Panc1 (cell line): Measurements from ENCODE around the gene MRM3. TPM values are rescaled to one million over a fixed set of nuclear protein-coding genes. Genes with fewer than 3 reads are reported as not detected.

Experiments
- ATAC-seq: fragments of 200-7000 bp; cut with Tn5 transposase; 2 replicates; pipeline ENCODE4 v1.9.1; 2020; ENCODE audit warnings: mild to moderate bottlenecking, moderate library complexity
- BruUV-seq: library from RNA; stranded (reverse); fragments of 400-500 nt; replicated peaks from 2 replicates; lab custom pipeline; 2021; lab: Mats Ljungman, UMichigan
- CTCF ChIA-PET: fragments of 300-600 bp; sonication (Branson Sonifier 250); formaldehyde crosslinking; loops from one replicate; lab custom pipeline; 2022; ENCODE audit warnings: antibody characterized with exemption; lab: Charles Lee
- POLR2A ChIA-PET: fragments of 300-600 bp; sonication (Branson Sonifier 250); formaldehyde crosslinking; loops from one replicate; lab custom pipeline; 2022; ENCODE audit warnings: antibody characterized with exemption; lab: Charles Lee
- DNase-seq: peaks from one replicate; pipeline ENCODE4 v3.0.0-alpha.2; 2010; ENCODE audit warnings: low read depth, low spot score
- H3K27ac ChIP-seq: 2 replicates; pipeline ENCODE4 v1.5.1; 2011; ENCODE audit warnings: mild to moderate bottlenecking, low read length, inconsistent platforms
- H3K27me3 ChIP-seq: fragments of 200-500 bp; sonication (Bioruptor generic); 2 replicates; pipeline ENCODE4 v1.6.0; 2014; ENCODE audit warnings: low read length, inconsistent platforms; ENCODE audit not compliant: control insufficient read depth, insufficient read depth
- H3K36me3 ChIP-seq: fragments of 200-500 bp; sonication (Bioruptor generic); 2 replicates; pipeline ENCODE4 v1.5.1; 2014; ENCODE audit warnings: inconsistent platforms, mild to moderate bottlenecking, low read length, moderate library complexity; ENCODE audit not compliant: control insufficient read depth, insufficient read depth
- H3K4me1 ChIP-seq: 2 replicates; pipeline ENCODE4 v1.5.1; 2011; ENCODE audit warnings: inconsistent platforms, mild to moderate bottlenecking, low read length, moderate library complexity; ENCODE audit not compliant: control insufficient read depth, insufficient read depth
- H3K4me3 ChIP-seq, 2 experiments: 2 replicates each; pipeline ENCODE4 v1.5.1; 2011 to 2012; ENCODE audit warnings: low read depth in 2 of 2, low read length in 2 of 2, mild to moderate bottlenecking in 2 of 2, inconsistent platforms in 1 of 2, moderate library complexity in 1 of 2
- H3K9me3 ChIP-seq: fragments of 200-500 bp; sonication (Bioruptor generic); 2 replicates; pipeline ENCODE4 v1.5.1; 2014; ENCODE audit warnings: low read depth, mild to moderate bottlenecking, inconsistent platforms, low read length, moderate library complexity; ENCODE audit not compliant: control insufficient read depth, insufficient read depth
- CTCF ChIP-seq: fragments of 450-650 bp; IDR thresholded peaks from 2 replicates; pipeline ENCODE4 v1.5.1; 2017; ENCODE audit warnings: mild to moderate bottlenecking
- POLR2AphosphoS5 ChIP-seq: IDR thresholded peaks from 2 replicates; pipeline ENCODE4 v1.6.1; 2012; ENCODE audit warnings: mild to moderate bottlenecking, low read depth, low read length, moderate library complexity
- SIN3A ChIP-seq: IDR thresholded peaks from 2 replicates; pipeline ENCODE4 v1.6.1; 2012; ENCODE audit warnings: low read depth, mild to moderate bottlenecking, low read length, moderate library complexity, borderline replicate concordance; ENCODE audit not compliant: insufficient read depth
- TCF7L2 ChIP-seq: IDR thresholded peaks from 2 replicates; pipeline ENCODE4 v1.6.1; 2011; ENCODE audit warnings: mild to moderate bottlenecking, low read depth, low read length, inconsistent platforms
- in situ Hi-C: cut with HindIII; loops from 2 replicates; pipeline ENCODE4 v1.10.0; 2016; ENCODE audit warnings: low sequenced_read_pairs, low pct_unique_long_range_greater_than_20kb
- intact Hi-C: fragments of 100-400 bp; cut with micrococcal nuclease; formaldehyde crosslinking; loops from one replicate; pipeline ENCODE4 v1.10.0; 2022; ENCODE audit not compliant: unreplicated experiment
- total RNA-seq: library from RNA; stranded (reverse); gene quantifications from one replicate; pipeline ENCODE4 v1.2.1, GENCODE V29; 2021; ENCODE audit not compliant: unreplicated experiment
- TF ChIP-seq, protein P1 (sequence below), 2 experiments: IDR thresholded peaks; 2 replicates each; pipeline ENCODE4 v1.6.1; 2011 to 2012; ENCODE audit warnings: low read depth in 2 of 2, control low read depth in 1 of 2, low read length in 1 of 2, mild to moderate bottlenecking in 1 of 2, moderate library complexity in 1 of 2; ENCODE audit not compliant: insufficient read depth in 1 of 2

MRM3 gene
- total RNA-seq, 1 experiment from 2014 or later: 13.4 TPM

- in situ Hi-C loops (no loop called here), intact Hi-C loops (no loop called here)
- H3K27ac ChIP-seq: no peak overlapping the region
- peaks cover 4% of the 10 kb centered on the region for H3K4me1 ChIP-seq
- DNase-seq: no peak
- no peak overlapping the region for H3K4me3 ChIP-seq
- H3K27me3 ChIP-seq: no peaks in the 10 kb centered on the region
- no peaks in the 10 kb centered on the region for H3K9me3 ChIP-seq
- ChIA-PET CTCF (interaction anchor here (0.6 kb wide), 1 partner anchor 179 kb away, joined by 5 read pairs; no protein-coding TSS in a partner anchor), POLR2A (no interaction called here)
- no peaks in the 10 kb centered on the region for H3K36me3 ChIP-seq
- no TSS peak for BruUV-seq
- TF ChIP-seq, protein P1, sequence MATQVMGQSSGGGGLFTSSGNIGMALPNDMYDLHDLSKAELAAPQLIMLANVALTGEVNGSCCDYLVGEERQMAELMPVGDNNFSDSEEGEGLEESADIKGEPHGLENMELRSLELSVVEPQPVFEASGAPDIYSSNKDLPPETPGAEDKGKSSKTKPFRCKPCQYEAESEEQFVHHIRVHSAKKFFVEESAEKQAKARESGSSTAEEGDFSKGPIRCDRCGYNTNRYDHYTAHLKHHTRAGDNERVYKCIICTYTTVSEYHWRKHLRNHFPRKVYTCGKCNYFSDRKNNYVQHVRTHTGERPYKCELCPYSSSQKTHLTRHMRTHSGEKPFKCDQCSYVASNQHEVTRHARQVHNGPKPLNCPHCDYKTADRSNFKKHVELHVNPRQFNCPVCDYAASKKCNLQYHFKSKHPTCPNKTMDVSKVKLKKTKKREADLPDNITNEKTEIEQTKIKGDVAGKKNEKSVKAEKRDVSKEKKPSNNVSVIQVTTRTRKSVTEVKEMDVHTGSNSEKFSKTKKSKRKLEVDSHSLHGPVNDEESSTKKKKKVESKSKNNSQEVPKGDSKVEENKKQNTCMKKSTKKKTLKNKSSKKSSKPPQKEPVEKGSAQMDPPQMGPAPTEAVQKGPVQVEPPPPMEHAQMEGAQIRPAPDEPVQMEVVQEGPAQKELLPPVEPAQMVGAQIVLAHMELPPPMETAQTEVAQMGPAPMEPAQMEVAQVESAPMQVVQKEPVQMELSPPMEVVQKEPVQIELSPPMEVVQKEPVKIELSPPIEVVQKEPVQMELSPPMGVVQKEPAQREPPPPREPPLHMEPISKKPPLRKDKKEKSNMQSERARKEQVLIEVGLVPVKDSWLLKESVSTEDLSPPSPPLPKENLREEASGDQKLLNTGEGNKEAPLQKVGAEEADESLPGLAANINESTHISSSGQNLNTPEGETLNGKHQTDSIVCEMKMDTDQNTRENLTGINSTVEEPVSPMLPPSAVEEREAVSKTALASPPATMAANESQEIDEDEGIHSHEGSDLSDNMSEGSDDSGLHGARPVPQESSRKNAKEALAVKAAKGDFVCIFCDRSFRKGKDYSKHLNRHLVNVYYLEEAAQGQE (IDR thresholded peaks at IDR 0.05; ENCODE audit: insufficient read depth in 1 of 2, low read depth in 2 of 2, low read length in 1 of 2): no peak
- TF ChIP-seq POLR2AphosphoS5 (no peak), SIN3A (no peak), TCF7L2 (no peak), CTCF (no peak)
- no peak for ATAC-seq
Measured at GRCh38 chr17:838486-838885, 56.3 kb downstream of the MRM3 start.

GRCh38 chr17:841313-841712, 59.2 kb downstream of the MRM3 start:
- ChIA-PET POLR2A (no interaction called here), CTCF (no interaction called here)
- Histone ChIP-seq H3K36me3 (no peaks in the 10 kb centered on the region), H3K27ac (no peak overlapping the region), H3K4me1 (no peaks in the 10 kb centered on the region; the same call in 1 of the 2 replicates), H3K9me3 (no peaks in the 10 kb centered on the region), H3K4me3 (no peak overlapping the region), H3K27me3 (no peaks in the 10 kb centered on the region)
- in situ Hi-C loops (no loop called here), intact Hi-C loops (no loop called here)
- no peak for DNase-seq
- no TSS peak for BruUV-seq
- TF ChIP-seq, protein P1 (IDR thresholded peaks at IDR 0.05; ENCODE audit: insufficient read depth in 1 of 2, low read depth in 2 of 2, low read length in 1 of 2): no peak
- TF ChIP-seq SIN3A (no peak), CTCF (no peak), POLR2AphosphoS5 (no peak), TCF7L2 (no peak)
- ATAC-seq: no peak
